GM12872 (cell line): Measurements from ENCODE around the gene CACNA1G.

ENCODE experiments used
- CTCF ChIP-seq: IDR thresholded peaks from 3 replicates; pipeline ENCODE4 v1.5.1; 2011; ENCODE audit warnings: low read depth, mild to moderate bottlenecking, low read length, moderate library complexity; ENCODE audit not compliant: insufficient read depth

Gene CACNA1G

GRCh38 chr17:50645748-50646682, 85.5 kb downstream of the CACNA1G start:
- no peak for TF ChIP-seq CTCF

- no peak for TF ChIP-seq CTCF
Observed at GRCh38 chr17:50647187-50647586, 86.7 kb downstream of the CACNA1G start.

GRCh38 chr17:50649042-50649908, 88.8 kb downstream of the CACNA1G start:
- TF ChIP-seq CTCF: no peak

- TF ChIP-seq CTCF: no peak
Observed at GRCh38 chr17:50651661-50652060, 91.1 kb downstream of the CACNA1G start.

- TF ChIP-seq CTCF: no peak
Observed at GRCh38 chr17:50653738-50654137, 93.2 kb downstream of the CACNA1G start.

GRCh38 chr17:50656509-50656908, 96.0 kb downstream of the CACNA1G start:
- TF ChIP-seq CTCF: no peak

GRCh38 chr17:50657054-50657453, 96.5 kb downstream of the CACNA1G start:
- no peak for TF ChIP-seq CTCF
